Lung (tissue), 12 donors: ENCODE measurements around the gene PTPRN2. TPM values are rescaled to one million over a fixed set of nuclear protein-coding genes. Genes with fewer than 3 reads are reported as not detected.

Source experiments
- ATAC-seq: fragments of 200-7000 bp; cut with Tn5 transposase; one replicate; pipeline ENCODE4 v1.9.1; 2020; ENCODE audit warnings: moderate number of reproducible peaks; ENCODE audit not compliant: insufficient read depth, low FRiP score
- DNase-seq, 3 donors: peaks; one replicate each; pipeline ENCODE4 v3.0.0-alpha.2; 2013 to 2017
- H3K27ac ChIP-seq, 2 donors: one replicate each; pipeline ENCODE4 v1.5.1; 2013; ENCODE audit warnings: mild to moderate bottlenecking in 2 of 2, moderate library complexity in 2 of 2, control low read depth in 1 of 2, inconsistent platforms in 1 of 2, low read depth in 1 of 2, low read length in 1 of 2
- H3K27me3 ChIP-seq, 3 donors: one replicate each; pipeline ENCODE4 v1.5.1; 2013; ENCODE audit warnings: low read length in 2 of 3; ENCODE audit not compliant: control insufficient read depth in 3 of 3, insufficient read depth in 3 of 3
- H3K36me3 ChIP-seq, 4 donors: one replicate each; pipeline ENCODE4 v1.5.1; 2013; ENCODE audit warnings: low read length in 4 of 4, mild to moderate bottlenecking in 1 of 4, moderate library complexity in 1 of 4; ENCODE audit not compliant: control insufficient read depth in 4 of 4, insufficient read depth in 4 of 4
- H3K4me1 ChIP-seq, 5 donors: one replicate each; pipeline ENCODE4 v1.5.1; 2013; ENCODE audit warnings: low read length in 5 of 5, mild to moderate bottlenecking in 2 of 5, moderate library complexity in 1 of 5; ENCODE audit not compliant: control insufficient read depth in 5 of 5, insufficient read depth in 5 of 5
- H3K4me3 ChIP-seq: one replicate; pipeline ENCODE4 v1.5.1; 2013; ENCODE audit warnings: mild to moderate bottlenecking, control low read depth, moderate library complexity
- H3K9ac ChIP-seq, 2 donors: one replicate each; pipeline ENCODE4 v1.5.1; 2013; ENCODE audit warnings: low read length in 2 of 2, control low read depth in 1 of 2; ENCODE audit not compliant: insufficient read depth in 1 of 2
- H3K9me3 ChIP-seq, 4 donors: one replicate each; pipeline ENCODE4 v1.5.1; 2013; ENCODE audit warnings: low read length in 3 of 4, mild to moderate bottlenecking in 1 of 4, moderate library complexity in 1 of 4; ENCODE audit not compliant: control insufficient read depth in 4 of 4, insufficient read depth in 3 of 4
- WGBS, 2 donors: extraction: QIAGEN DNeasy Blood & Tissue Kit; methylation state at CpG; one replicate each; pipeline ENCODE4 v1.1.7; 2013; 5-methylcytosine and 5-hydroxymethylcytosine counted together
- polyA plus RNA-seq, 2 donors: library from polyadenylated mRNA; stranded (reverse); fragments of 200-250 nt; gene quantifications; one replicate each; pipeline ENCODE4 v1.2.1, GENCODE V29; 2013
- total RNA-seq, 2 donors: library from RNA; depleted of rRNA in 1 of 2; stranded (reverse); fragments of >200 nt in 1 of 2; gene quantifications; one replicate each; pipeline ENCODE4 v1.2.1, GENCODE V29; 2014 to 2021
- TF ChIP-seq, protein P1 (sequence below): IDR thresholded peaks from 2 replicates; pipeline ENCODE4 v1.5.1; 2012; ENCODE audit warnings: mild to moderate bottlenecking; ENCODE audit errors: control extremely low read depth, extremely low read depth
- donor health status: control.
- donor health status: control.
- donor health status: Bipolar disorder and iron deficiency.
- donor health status: healthy.
- donor health status: DM: yes; HTN: yes; CAD: no.

PTPRN2 gene
- total and polyA plus RNA-seq, 4 donors, result 2.1 to 7.4 (median 4.4) TPM

DNA sequence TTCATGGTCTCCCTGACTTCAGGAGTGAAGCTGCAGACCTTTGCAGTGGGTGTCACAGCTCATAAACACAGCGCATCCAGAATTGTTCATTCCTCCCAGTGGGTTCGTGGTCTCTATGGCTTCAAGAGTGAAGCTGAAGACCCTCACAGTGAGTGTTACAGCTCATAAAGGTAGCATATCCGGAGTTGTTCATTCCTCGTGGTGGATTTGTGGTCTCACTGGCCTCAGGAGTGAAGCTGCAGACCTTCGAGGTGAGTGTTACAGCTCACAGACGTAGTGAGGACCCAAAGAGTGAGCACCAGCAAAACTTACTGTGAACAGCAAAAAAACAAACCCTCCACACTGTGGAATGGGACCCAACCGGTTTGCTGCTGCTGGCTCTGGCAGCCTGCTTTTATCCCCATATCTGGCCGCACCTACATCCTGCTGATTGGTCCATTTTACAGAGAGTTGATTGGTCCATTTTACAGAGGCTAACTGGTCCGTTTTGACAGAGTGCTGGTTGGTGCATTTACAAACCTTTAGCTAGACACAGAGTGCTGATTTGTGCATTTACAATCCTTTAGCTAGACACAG lies 308.8 kb downstream of the PTPRN2 start:
- peak in 1 of 3 donors; percentile 8 for DNase-seq
- H3K4me3 ChIP-seq, result no peak overlapping the region
- H3K9ac ChIP-seq, result no peak overlapping the region
- H3K27me3 ChIP-seq, result no peaks in the 10 kb centered on the region
- H3K4me1 ChIP-seq, result no peaks in the 10 kb centered on the region
- H3K36me3 ChIP-seq, result no peaks in the 10 kb centered on the region
- H3K27ac ChIP-seq, result no peak overlapping the region
- TF ChIP-seq, protein P1, sequence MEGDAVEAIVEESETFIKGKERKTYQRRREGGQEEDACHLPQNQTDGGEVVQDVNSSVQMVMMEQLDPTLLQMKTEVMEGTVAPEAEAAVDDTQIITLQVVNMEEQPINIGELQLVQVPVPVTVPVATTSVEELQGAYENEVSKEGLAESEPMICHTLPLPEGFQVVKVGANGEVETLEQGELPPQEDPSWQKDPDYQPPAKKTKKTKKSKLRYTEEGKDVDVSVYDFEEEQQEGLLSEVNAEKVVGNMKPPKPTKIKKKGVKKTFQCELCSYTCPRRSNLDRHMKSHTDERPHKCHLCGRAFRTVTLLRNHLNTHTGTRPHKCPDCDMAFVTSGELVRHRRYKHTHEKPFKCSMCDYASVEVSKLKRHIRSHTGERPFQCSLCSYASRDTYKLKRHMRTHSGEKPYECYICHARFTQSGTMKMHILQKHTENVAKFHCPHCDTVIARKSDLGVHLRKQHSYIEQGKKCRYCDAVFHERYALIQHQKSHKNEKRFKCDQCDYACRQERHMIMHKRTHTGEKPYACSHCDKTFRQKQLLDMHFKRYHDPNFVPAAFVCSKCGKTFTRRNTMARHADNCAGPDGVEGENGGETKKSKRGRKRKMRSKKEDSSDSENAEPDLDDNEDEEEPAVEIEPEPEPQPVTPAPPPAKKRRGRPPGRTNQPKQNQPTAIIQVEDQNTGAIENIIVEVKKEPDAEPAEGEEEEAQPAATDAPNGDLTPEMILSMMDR, result no peak
- no peak for ATAC-seq
- H3K9me3 ChIP-seq, result peaks cover 0 to 3% (median 0%) of the 10 kb centered on the region in 4 donors
- whole genome bisulfite sequencing, 2 donors, result 67 to 80% methylated on average over 9 of the region's 9 CpGs

DNA sequence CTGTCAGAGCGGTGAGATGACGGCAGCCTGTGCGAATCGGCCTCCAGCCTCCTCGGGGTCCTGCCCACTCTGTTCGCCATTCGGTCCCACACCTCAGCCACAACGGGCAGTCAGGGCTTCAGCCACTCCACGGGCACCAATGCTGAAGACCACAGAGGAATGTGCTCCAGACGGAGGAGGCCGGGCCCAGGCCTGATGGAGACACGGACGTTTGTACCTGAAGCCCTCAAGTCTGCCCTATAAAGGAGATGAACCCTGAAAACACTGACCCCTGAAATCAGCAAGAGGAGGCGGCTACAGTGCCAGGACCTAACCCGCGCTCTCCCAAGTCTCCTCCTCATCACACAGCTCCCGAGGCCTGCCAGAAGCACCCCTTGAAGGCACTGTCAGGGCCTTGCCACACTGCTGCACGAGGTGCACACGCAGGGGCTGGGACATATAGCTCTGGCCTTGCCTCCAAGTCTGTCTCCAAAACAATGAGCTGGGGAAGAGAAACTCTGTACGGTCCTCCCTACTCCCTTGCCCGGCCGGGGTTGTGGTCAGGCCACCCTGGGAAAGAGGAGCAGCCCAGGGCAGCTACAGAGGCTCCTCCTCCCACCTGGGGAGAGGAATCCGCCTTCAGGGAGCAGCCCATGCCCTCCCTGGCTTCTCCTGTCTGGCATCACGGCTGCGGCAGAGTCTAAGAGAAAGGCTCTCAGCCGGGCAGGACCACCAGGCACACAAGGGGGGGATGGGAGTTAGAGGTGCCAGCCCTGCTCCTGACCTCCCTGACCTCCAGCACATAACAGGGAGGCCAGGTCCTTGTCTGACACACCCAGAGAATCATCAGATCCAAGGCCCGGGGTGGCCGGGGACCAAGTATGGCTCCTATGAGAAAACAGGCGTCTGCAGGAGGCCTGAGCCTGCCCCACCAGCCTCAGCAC lies 310.1 kb downstream of the PTPRN2 start:
- TF ChIP-seq, protein P1, result no peak
- DNase-seq (peak in 1 of 3 donors; percentile 6), ATAC-seq (no peak)
- no peak overlapping the region for H3K4me3 ChIP-seq
- no peaks in the 10 kb centered on the region for H3K27me3 ChIP-seq
- H3K36me3 ChIP-seq, result no peaks in the 10 kb centered on the region
- no peak overlapping the region for H3K27ac ChIP-seq
- H3K9ac ChIP-seq, result no peak overlapping the region
- WGBS, 2 donors, result 72 to 80% methylated on average over 29 of the region's 29 CpGs
- peaks cover 0 to 4% (median 0%) of the 10 kb centered on the region in 4 donors for H3K9me3 ChIP-seq
- no peaks in the 10 kb centered on the region for H3K4me1 ChIP-seq

DNA sequence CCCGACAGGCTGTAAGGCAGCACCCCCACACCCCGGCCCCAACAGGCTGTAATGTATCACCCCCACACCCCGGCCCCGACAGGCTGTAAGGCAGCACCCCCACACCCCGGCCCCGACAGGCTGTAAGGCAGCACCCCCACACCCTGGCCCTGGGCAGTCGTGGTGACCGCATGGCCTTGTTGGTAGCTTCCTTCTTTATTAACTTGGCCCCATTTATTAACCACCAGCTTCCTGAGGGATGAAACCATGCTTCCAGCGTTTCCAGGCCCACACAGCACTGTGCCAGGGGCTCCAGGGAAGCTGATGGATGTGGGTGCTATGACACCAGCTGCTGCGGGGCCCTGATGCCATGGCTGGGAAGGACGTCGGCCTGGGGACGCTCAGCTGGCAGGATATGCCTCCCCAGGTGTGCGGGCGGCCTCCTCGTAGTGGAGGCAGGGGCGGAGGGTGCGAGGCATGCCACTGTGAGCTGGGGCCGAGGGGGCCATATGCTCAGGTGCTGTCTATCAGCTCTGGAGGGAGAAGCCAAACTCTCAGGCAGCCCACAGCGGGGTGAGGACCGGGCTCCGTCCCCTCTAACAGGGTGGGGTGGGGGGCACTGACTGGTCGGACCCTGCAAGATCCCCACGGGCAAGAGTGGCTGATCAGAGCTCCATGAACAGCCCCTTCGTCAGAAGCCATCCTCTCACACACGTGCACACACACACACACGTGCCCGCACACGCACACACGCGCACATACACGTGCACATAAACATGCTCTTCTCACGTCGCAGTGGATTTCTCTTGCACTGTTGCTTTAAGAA lies 311.0 kb downstream of the PTPRN2 start:
- WGBS, 2 donors, result 78 to 80% methylated on average over 33 of the region's 34 CpGs
- TF ChIP-seq, protein P1, result no peak
- no peak overlapping the region for H3K27ac ChIP-seq
- H3K36me3 ChIP-seq, result no peaks in the 10 kb centered on the region
- no peak for ATAC-seq
- peak in 1 of 3 donors; percentile 4 for DNase-seq
- no peaks in the 10 kb centered on the region for H3K27me3 ChIP-seq
- no peak overlapping the region for H3K4me3 ChIP-seq
- H3K9me3 ChIP-seq, result peaks cover 0 to 5% (median 0%) of the 10 kb centered on the region in 4 donors
- H3K4me1 ChIP-seq, result no peaks in the 10 kb centered on the region
- no peak overlapping the region for H3K9ac ChIP-seq
